SHP77 (cell line): ENCODE data around the gene TGM2.

Experiments
- DNase-seq, 2 experiments: peaks; one replicate each; lab custom pipeline; 2025; lab: John Stamatoyannopoulos, UW

TGM2 gene

DNA sequence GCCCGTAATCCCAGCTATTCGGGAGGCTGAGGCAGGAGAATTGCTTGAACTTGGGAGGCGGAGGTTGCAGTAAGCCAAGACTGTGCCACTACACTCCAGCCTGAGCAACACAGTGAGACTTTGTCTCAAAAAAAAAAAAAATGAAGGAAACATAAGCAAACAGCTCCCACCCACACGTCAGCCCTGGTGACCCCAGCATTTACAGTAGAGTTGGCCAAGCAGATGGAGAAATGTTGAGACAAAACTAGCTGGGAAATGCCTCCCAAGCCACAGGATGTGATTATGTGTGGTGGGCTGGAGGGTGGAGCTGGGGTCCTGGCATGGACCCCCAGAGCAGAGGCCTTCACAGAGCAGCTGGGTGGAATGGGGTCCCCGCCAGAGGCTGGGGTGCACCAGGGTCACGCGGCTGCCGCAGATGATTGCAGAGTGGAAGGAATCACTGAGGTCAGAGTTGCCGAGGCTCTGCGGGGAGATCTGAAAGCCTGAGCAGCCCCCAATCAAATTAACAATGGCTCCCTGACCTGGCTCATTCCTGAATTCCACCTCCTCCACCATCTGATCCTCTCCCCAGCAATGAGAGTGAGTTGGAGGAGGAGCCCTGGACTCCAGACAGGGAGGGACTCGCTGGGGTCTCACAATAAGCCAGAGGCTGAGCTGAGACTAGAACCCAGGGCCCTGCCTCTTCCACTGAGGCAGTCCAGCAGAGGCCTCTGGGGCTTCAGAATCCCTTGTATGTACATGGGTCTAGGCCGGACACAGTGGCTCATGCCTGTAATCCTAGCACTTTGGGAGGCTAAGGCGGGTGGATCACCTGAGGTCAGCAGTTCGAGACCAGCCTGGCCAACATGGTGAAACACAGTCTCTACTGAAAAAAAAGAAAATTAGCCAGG, 34.7 kb upstream of the TGM2 start:
- DNase-seq = no peak

DNA sequence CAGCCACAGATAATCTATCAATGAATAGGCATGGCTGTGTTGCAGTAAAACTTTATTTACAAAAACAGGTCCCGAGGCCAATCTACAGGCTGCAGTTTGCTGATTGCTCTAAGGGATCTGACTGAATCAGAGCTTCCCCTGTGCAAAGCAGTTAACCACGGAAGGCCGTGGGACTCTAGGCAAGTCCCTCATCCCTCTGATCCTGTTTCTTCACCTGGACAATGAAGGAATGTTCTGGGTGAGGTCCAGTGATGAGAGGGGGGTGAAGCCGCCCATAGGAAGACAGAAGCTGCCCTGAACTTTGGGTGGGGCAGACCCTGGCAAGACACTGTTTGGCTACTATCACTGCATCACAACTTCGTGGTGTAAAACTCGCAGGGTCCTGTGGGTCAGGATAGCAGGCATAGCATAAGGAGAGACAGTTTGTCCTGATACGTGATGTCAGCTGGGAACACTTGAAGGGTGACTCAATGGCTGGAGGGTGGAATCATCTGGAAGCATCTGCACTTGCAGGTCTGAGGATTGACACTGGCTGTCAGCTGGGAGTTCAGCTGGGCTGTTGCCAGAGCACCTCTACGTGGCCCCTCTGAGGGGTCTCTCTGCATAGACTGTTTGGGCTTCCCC, 33.3 kb upstream of the TGM2 start:
- DNase-seq = no peak

DNA sequence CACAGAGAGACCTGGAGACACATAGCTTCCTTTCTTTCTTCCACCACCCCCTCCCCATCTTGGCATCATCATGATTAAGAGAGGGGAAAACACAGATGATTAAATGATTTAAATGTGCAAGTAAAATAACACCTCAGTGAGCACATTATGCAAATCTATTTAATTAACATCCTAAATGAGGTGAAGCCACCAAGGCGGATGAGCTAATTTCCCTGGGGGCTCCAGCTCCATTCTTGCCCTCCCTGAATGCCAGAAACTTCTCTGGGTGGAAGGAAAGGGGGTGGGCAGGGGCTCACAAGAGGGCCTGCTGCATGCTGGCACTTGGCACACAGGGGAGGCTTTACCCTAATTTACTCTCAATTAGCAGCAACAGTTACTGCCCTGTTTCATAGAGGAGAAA, 32.5 kb upstream of the TGM2 start:
- no peak for DNase-seq

DNA sequence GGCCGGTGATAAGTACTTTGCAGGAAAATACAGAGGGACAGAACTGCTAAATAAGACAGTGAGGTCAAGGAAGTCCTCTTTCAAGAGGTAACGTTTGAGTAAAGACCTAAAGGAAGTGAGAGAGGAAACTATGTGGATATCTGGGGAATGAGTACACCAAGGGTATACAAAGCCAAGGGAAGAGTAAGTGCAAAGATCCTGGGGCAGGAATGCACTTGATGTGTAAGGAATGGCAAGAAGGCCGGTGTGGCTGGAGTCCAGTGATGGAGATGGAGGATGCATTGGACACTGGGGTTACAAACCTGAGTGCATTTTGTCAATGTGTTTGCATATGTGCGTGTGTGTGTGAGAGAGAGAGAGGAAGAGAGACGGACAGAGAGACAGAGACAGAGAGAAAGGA, 32.1 kb upstream of the TGM2 start:
- no peak for DNase-seq

DNA sequence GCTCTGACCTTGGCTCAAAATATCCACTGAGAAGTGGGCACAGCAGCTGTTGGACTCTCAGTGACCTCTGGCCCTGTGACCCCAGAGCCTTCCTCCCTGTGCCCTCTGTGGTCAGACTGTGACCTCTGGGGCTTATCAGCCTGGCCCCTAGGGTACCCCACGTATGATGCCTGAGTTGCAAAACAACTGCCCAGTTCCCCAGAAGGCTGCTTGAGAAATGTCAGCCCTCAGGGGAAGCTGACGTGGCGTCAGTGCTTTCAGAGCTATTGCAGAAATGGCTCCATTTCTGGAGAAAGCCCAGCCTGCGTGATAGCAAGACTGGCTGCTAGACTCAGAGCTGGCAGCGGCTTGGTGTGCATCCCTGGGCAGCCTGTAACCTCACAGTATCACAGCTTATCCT, 31.5 kb upstream of the TGM2 start:
- no peak for DNase-seq

DNA sequence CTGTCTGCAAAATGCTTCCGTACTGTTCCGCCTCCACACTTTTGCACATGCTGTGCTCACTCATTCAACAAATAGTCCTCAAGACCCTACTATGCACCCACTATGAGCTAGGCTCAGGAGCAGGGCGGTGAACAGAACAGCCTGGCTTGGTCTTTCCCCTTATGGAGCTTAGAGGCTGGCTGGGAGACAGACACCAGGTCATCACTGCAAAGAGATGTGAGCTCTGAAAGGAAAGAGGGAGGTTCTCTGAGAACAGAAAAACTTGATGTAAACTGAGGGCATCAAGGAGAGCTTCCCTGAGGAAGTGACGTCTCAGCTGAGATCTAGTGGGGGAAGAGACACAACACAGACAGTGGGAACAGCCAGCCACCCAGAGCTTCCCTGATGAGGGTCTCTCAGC, 31.0 kb upstream of the TGM2 start:
- no peak for DNase-seq

DNA sequence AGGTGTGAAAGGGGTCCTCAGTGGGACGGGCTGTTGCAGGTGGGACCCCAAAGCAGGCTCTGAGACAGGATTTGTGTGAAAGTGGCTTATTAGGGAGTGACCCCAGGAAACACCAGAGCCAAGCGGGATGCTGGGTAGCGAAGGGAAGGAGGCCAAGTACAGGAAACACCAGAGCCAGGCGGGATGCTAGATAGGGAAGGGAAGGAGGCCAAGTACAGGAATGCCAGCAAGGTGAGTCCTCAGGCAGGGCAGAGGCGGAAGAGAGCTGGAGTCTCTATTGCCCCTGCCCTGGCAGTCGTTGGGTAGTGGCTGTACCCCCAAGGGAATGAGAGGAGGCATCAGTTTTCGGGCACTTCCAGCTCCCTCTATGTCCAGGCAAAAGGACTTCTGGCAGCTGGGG, 30.5 kb upstream of the TGM2 start:
- no peak for DNase-seq

DNA sequence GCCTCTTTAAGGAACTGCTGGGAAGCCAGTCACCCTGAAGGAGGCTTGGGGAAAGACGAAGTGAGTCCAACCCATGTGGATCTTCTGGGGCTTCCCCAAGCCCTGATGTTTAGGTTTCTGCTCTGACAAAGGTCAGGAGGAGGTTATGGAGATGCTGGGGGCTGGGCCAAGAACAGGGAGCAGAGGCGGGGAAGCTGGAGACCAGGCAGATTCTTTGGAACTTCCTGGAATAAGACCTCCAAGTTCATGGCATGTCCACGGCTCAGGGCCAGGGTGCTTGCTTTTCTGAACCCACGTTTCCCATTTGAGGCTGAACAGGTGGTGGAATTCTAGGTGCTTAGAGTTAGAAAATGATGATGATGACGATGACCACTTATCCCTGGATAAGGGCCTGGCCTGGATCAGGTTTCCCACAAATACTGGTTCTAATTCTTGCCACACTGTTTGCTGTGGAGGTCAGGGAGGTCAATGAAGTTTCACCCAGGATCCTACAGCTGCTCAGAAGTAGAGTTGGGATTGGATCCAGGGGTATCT, 30.0 kb upstream of the TGM2 start:
- DNase-seq = no peak

DNA sequence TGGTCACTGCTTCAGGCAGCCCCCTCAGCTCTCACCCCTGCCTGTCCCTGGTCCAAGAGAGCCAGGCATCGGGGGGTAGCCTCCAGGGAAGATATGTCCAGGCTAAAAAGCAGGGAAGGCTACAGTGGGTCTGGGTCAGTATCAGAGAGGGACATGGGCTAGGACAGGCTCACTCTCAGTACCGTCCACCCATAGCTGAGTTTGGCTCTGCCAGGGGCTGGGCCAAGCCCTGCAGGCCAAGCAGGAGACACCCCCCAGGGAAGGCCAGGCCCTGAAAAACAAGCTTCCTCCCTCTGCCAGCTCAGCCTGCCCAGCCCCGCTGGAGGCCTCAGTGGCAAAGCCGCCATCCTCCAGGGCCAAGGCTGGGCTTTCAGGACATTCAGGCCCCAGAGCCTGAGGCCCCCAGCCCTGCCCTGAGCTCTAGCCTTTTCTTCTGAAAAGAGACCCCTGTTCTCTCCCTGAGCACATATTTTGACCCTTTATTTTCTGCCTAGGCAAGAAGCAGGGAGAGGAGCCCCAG, 28.6 kb upstream of the TGM2 start:
- DNase-seq = no peak

DNA sequence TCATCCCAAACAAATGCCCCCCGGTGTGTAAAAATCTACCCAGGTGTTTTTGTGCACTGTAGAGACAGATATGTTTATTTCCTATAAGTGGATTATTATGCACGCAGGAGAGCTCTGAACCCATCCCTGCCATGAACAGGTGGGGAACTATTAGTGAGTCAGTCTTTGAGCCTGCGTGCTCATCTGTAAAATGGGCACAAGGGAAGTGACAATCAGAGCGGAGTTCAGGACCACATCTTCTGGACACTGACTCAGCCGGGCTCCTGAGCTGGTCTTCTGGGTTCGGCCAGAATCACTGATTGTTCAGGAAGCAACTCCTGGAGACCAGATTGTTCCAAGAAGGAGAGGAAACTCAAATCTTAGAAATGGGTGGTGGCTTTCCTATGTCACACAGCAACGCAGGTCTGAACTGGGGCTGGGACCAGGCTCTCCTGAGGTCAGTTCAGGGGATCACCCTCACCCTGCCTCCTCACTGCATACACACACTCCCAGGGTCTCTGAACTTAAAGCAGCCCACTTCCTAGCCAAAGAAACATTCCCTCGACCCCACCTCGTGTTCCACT, 27.3 kb upstream of the TGM2 start:
- DNase-seq = no peak

DNA sequence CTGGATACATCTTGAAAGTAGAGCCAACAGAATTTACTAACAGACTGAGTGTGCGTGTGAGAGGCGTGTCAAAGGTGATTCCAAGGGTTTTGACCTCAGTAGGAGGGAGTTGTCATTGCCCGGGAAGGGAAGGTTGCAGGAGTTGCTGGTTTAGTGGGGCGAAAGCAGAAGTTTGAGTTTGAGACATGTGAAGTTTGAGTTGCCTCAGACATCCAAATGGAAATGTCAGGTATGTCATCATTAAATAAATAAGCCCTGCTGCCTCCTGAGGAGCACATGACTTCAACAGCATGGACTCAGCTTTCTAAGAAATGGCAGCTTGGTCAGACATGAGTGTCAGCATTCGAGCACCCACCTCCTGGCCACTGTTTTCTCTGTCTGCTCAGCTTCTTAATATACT, 26.6 kb upstream of the TGM2 start:
- DNase-seq = no peak

DNA sequence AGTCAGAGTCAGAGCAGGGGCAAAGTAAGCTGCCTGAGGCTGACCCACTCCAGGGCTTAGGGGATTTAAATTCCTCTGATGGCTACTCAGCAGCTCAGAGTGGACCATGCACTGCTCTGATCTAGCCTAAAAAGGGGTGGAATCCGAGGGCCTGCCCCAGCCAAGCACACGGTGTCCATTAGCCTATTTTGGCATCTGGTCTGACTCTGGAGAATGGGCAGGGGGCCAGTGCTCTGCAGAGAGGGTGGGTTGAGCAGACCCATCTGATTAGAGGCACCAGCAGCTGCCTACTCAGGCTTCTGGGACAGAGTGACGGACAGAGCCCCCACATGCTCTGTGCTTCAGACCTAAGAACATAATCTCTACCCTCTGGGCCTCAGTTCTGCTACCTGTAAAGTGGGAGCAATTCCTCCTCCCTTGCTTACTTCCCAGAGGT, 25.9 kb upstream of the TGM2 start:
- no peak for DNase-seq

DNA sequence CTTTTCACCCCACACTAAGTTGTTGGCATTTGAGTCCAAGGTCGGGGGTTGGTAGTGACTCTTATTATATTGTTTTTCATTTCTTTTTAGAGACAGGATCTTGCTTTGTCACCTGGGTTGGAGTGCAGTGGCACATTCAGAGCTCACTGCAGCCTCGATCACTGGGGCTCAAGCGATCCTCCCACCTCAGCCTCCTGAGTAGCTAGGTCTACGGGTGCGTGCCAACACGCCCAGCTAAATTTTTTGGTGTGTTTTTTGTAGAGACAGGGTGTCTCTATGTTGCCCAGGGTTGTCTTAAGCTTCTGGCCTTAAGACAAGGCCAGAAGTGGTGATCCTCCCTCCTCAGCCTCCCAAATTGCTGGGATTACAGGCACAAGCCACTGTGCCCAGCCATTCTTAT, 25.1 kb upstream of the TGM2 start:
- DNase-seq = no peak

DNA sequence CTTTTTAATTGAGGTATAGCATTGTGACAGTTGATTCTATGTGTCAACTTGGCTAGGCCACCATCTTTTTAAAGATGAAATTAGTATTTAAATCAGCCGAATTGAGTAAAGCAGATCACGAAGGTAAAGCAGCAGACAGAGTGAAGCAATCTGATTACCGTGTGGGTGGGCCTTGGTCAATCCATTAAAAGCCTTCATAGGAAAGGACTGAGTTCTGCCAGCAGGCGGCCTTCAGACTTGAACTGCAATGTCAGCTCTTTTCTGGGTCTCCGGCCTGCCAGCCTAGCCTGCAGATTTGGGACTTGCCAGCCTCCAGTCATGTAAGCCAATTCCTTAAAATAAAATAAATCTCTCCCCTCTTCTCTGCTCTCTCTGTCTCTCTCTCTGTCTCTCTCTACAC, 22.4 kb upstream of the TGM2 start:
- no peak for DNase-seq

DNA sequence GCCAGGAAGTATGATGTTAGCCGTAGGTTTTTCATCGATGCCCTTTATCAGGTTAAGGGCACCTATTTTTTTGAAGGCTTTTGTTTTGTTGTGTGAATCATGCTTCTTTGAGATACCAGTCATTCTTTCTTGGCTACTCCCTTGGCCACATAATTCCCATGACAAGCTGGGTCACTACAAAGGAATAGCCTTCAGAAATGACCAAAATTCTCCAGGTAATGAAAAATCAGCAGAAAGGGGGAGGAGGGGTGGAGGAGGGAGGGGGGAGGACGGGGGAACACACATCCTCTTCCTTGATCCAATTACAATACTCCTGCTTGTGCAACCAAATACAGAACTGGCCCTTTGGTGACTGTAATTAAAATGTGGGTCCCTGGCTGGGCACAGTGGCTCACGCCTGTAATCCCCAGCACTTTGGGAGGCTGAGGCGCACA, 21.7 kb upstream of the TGM2 start:
- no peak for DNase-seq

DNA sequence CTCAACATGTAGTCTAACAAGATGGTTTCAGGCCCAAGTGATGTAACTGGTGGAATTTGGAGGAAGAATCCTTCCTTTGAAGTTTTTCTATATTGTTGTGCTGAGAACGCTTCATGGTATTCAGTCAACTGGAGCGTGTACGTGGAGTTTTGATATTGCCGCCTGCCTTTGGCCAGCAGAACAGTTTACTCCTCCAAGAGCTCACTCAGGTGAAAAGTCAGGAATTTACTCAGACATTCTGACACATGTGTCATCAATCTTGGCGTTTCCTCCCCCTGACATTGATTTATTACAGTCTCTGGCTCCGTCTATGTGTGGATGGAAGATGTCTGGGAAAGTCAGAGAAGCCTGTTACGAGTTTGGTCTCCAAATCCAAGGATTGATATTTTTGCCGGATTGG, 19.0 kb upstream of the TGM2 start:
- no peak for DNase-seq

DNA sequence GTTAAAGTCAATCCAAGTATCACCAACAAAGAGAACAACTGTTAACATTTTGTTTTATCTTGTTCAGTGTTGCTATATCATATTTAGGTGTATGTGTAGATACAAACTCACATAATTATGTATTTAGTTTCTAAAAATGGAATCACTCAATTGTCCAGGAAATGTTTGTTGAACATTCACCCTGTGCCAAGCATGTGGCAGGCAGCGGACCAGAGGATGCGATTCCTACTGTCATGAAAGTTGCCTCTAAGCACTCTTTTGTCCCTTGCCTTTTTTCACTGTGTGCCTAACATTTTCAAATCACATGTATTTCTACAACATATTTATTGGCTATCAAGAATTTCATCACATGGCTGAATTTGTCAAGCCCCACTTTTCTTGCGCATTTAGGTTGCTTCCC, 16.9 kb upstream of the TGM2 start:
- no peak for DNase-seq

DNA sequence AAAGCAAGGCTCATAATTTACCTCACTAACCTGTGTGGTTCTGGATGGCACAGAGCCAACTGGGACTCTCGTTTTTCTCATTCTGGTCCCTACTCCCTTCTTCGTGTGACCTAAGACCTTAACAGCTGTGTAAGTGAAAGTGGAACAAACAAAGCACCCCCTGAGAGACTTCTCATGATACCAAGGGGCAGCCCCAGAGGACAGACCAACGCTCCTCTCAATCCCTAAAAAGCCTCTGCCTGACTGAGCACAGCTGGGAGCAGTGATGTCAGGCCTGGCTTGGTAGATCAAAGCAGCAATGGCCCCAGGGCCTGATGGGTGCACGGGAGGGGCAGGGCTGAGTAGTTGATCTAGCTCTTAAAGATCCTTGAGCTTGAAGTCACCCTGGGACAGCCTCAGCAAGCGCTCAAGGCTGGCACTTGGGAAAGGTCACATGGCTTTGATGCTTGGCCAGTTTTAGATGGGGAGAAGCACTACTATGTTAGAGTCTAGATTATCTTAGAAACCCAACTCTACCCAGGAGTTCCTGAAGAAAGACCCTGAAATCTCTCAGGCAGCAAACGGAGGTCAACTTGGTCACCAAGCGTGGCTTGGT, 16.2 kb upstream of the TGM2 start:
- no peak for DNase-seq

DNA sequence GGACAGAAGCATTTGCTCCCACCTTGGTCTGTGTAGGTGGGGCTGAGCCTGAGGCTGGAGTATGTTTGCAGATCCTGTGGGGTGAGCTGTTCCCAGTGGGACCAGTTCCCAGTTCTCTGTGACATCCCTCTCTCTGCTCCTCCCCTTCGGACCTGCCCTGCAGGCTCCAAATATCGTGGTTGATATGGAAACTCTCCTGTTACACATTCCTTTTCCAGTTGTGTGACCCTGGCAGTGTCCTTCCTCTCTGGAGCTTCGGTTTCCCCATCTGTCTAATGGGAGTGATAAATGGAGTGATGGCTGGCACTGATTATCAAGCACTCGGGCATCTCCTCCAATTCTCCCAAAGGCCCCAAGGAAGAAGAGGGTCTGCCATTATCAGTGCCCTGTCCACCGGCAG, 15.7 kb upstream of the TGM2 start:
- no peak for DNase-seq

DNA sequence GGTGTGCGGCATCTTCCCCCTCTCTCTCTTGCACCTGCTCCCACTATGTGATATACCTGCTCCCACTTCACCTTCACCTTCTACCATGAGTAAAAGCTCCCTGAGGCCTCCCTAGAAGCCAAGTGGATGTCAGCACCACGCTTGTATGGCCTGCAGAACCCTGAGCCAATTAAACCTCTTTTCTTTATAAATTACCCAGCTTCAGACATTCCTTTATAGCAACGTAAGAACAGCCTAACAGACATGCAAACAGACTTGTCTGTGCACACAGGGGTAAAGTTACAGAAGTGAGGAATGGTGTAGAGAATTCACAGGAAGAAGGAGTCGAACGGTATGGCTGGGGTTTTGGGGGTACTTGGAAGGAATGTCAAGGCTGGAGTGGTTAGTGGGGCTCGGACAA, 14.8 kb upstream of the TGM2 start:
- DNase-seq = no peak

DNA sequence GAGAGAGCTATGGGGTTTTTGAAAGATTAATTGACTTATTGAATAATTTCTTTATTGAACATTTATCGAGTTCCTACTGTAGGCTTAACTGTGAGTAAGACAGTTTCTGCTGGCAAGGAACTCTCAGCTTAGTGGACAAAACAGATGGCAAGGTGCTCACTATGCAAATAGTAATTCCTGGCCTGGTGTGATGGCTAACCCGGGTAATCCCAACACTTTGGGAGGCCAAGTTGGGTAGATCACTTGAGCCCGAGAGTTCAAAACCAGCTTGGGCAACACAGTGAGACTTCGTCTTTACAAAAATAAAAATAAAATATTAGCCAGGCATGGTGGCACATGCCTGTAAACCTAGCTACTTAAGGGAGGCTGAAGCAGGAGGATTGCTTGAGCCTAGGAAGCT, 13.5 kb upstream of the TGM2 start:
- no peak for DNase-seq

DNA sequence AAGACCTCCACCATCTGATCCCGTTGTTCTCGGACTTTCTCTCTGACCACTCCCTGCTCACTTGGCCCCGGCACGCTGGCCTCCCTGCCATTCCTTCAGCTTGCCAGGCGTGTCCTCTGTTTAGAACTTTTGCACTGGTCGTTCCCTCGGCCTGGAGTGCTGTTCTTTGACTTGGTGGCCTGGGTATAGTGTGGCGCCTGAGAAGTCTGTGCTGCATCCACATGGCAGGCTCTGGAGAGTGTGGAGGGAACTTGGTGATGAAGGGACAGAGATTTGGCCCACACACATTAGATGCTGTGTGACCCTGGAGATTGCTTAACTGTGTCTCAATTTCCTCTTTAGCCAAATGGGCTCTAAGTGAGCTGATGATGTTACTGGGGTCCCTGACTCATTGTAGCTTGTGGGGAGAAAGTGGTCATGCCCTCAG, 13.0 kb upstream of the TGM2 start:
- no peak for DNase-seq

DNA sequence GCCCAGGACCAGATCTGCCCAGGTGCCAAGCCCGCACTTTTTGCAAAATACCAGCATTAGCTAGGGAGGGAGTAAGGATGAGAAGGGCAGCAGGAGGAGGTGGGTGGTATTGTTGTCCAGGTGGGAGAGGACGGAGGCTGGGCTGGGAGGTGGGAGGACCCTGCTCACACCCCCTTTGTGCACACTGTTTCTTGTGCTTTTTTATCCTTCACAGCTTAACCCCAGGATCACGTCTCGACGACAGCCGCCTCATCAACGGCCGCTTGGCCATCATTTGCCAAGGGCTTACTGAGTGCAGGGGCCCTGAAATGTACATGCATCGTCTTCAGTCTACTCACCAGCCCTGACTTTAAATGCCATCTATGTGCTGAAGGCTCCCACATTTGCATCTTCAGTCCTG, 12.1 kb upstream of the TGM2 start:
- no peak for DNase-seq
